Activated CD4-positive, alpha-beta T cell treated with anti-CD3 and anti-CD28 coated beads for 4 hours (primary cell): ENCODE results near the gene CXCL6.

Experiments
- DNase-seq, 2 donors: peaks; one replicate each; pipeline ENCODE4 v3.0.0-alpha.2; 2020

CXCL6 gene

GRCh38 chr4:73869130-73870055 is 32.9 kb downstream of the CXCL6 start, which contains the start of gene CXCL1:
CXCL1 (plus strand) TSS chr4:73869393; CDS start chr4:73869471, 78 bp downstream.
- DNase-seq = no peak

- no peak for DNase-seq
Measured at GRCh38 chr4:73870260-73870659, 33.8 kb downstream of the CXCL6 start.

GRCh38 chr4:73870768-73871167 is 34.3 kb downstream of the CXCL6 start:
- DNase-seq = no peak

- DNase-seq = no peak
Measured at GRCh38 chr4:73871511-73872310, 35.2 kb downstream of the CXCL6 start.

DNA sequence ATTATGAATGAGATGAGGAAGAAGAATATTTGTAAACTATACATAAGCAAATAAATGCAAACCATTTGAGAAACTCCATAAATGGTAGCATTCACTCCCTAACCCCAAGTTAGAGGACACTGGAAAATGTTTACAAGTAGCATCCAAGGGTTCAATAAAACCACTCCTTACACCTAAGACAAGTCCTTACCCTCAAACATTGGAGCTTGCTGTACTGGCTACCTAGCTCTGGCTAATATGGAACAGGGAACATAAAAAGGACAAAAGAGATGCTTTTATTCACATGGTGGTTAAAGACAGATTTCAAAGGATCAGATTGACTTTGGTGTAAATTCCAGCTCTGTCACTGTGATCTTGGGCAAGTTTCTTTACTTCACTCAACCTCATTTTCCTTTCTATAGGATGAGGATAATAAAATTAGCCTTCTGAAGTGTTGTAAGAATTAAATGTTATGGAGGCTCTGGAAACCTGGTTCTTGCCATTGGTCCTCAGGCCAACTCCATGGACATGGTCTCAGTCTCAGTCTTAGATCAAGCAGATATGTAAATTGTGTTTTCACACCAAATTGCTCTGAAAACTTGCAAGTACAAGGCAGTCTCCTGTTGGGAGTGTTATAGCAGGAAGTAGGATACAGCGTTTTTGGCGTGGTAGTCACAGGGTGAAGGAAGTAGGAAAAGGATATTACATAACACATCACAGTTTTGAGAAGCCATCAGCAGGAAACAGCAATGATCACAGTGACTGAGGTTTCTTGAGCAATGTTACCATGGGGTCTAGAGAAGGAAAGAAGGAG is 36.0 kb downstream of the CXCL6 start:
- DNase-seq = no peak

DNA sequence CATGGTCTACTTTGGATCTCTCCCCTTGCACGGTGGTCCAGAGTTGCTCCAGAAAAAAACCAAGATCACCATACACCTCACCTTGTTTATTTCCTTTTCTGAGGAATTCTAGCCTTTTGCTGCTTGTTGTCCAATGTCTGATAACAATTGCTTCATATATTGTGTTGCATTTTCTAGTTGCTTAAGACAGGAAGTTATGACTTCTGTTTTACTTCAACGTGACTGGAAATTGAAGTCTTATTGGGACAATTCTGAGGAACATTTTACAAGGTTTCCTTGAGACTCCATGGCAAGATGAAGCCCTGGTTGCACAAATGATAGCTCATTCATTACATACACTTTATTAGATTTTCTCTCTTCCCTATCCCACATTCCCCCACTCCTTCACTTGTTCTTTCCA is 37.9 kb downstream of the CXCL6 start:
- no peak for DNase-seq

- no peak for DNase-seq
Measured at GRCh38 chr4:73875401-73875800, 38.9 kb downstream of the CXCL6 start.

DNA sequence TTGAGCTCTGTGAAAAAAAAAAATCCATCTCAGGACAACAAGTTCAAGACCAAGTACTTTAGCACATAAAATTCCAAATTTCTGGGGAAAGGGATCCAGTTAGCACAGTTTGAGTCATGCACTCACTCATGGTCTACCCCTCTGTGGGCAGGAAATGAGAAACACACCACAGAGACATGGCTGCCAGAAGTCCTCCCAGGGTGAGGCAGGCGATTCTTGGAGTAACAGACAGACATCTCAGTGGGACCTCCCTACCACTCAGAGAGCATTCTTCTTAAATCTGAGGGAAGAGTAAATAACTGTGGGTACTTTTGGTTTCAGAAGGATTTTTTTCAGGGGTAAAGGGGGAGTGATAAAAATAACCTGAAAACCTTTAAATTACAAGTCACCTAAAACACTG is 46.8 kb downstream of the CXCL6 start:
- DNase-seq = no peak

DNA sequence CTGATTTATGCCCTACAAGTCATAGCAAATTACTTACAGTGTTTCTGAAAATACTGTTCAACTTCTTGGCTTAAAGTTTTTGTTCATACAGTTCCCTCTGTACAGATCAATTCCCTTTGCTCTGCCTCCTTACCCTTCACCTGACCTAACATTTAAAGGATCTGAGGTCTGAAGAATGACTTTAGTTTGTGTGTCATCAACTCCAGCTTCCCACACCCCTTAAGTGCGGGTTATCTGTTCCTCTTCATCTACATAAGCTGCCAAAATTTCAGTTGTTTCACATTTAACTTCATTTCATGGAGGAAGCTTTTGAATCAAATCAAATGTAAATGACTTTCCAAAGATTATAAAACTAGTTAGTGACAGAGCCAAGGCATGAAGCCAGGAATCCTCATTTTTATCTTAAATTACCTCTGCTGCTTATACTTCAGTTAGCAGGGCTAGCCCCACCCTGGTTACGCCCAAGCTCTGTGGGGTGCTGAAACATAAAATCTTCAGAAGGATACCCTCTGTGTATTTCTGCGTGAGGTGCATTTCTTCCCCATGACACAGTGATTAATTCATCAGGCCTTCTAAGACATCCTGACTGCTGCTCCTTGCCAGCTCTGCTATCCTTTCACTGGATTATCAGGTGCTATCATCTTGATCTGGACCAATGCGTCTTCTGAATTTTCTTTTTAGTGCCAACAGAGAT is 49.2 kb downstream of the CXCL6 start:
- no peak for DNase-seq
